ENCODE data around the gene NDUFS5. TPM values are rescaled to one million over a fixed set of nuclear protein-coding genes. Genes with fewer than 3 reads are reported as not detected.
"Not testable (repeated sequence)": the region's sequence is repeated elsewhere in the genome, so short reads cannot be mapped to it uniquely, and the experiment has no call there.

The NDUFS5 gene
- total RNA-seq, 1 experiment from 2014 or later, result 1,210 TPM

DNA sequence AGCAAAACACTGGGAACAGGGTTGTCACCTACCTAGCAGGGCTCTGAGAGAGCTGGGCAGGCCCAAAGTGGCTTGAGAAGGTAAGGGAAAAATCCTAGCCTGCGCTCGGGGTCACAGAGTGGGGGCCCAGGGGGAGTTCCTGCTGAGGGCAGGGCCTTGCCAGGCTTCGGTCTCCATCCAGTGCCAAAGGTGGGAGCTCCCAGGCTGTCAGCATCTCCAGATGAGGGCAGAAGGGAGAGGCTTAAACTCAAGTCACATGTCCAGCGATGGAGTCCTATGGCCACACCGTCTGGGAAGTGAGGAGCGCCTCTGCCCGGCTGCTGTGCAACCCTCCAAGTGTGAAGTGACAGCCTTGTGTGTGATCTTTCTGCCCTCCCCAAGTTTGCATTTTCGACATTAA lies 11.2 kb upstream of the NDUFS5 start:
- DNase-seq (ENCODE audit: low spot score), result not testable (repeated sequence)

DNA sequence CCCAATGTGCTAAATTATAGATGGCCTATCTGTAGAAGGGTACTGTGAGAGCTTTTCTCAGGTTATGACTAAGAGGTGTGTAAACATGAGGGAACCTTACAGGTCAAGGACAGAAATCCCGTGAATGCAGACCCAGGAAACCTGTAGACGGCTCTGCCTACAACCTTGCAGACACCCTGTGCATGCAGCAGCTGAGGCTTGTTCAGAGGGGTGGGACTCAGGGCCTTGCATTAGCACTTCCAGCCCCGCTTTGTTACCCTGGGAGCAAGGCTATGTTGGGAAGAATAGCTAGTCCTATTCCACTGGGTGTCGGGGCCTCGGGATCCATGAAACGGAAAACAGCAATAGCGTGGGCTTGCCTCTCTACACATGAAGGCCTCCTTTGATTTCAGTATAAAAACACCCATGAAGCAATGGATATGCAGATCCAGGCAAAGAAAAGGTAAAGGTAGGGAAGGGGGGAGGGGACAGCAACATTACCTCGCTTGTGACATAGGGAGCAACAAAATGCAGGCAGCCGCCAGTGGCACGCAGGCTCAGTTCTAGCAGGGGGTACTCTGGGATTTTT lies 9.5 kb upstream of the NDUFS5 start:
- no peak for DNase-seq (ENCODE audit: low spot score)

DNA sequence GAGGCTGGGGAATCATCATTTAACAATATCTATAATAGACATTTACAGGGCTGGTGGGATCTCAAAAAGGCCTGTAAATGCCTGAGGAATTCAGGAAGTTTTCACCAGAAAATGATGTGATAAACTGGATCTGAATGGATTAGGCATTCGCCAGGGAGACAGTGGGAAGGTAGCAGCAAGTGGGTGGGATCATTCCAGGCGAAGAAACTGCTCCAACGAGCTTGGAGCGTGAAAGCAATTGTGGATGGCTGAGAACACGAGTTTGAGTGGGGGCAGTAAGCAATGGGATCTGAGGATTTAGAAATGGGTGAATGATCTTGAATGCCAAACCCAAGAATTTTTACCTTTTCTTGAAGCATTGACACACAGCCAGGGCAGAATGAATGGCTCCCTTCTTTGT lies 8.9 kb upstream of the NDUFS5 start:
- no peak for DNase-seq (ENCODE audit: low spot score)

DNA sequence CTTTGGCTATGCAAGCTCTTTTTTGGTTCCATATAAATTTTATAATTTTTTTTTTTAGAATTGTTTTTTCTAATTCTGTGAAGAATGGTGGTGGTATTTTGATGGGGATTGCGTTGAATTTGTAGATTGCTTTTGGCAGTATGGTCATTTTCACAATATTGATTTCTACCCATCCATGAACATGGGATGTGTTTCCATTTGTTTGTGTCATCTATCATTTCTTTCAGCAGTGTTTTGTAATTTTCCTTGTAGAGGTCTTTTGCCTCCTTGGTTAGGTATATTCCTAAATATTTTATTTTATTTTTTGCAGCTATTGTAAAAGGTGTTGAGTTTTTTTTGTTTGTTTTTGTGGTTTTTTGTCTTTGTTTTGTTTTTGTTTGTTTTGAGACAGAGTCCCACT lies 5.7 kb upstream of the NDUFS5 start:
- not testable (repeated sequence) for DNase-seq (ENCODE audit: low spot score)

DNA sequence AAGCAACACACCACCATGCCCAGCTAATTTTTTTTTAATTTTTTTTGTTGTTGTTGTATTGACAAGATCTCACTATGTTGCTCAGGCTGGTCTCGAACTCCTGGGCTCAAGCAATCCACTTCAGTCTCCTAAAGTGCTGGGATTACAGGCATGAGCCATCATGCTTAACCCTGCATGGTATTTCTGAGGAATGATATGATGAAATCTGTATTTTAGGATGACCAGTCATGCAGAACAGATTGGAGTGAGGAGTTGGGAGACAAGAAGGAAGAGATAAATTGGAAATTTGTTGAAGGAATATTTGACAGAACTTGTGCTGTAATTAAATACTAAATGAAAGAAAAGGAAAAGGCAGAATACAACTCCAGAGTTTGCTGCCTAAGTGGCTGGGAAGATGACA lies 4.7 kb upstream of the NDUFS5 start:
- DNase-seq (ENCODE audit: low spot score), result no peak

DNA sequence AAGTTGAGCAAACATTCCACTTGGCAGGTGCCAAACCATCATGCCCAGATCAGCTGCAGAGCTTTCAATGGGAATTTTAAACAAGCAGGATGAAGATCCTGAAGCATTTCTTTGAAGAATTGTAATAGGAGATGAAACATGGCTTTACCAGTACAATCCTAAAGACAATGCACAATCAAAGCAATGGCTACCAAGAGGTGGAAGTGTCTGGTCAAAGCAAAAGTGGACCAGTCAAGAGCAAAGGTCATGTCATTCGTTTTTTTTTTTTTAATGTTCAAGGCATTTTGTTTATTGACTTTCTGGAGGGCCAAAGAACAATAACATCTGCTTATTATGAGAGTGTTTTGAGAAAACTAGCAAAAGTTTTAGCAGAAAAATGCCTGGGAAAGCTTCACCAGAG lies 3.0 kb upstream of the NDUFS5 start:
- DNase-seq (ENCODE audit: low spot score), result no peak

DNA sequence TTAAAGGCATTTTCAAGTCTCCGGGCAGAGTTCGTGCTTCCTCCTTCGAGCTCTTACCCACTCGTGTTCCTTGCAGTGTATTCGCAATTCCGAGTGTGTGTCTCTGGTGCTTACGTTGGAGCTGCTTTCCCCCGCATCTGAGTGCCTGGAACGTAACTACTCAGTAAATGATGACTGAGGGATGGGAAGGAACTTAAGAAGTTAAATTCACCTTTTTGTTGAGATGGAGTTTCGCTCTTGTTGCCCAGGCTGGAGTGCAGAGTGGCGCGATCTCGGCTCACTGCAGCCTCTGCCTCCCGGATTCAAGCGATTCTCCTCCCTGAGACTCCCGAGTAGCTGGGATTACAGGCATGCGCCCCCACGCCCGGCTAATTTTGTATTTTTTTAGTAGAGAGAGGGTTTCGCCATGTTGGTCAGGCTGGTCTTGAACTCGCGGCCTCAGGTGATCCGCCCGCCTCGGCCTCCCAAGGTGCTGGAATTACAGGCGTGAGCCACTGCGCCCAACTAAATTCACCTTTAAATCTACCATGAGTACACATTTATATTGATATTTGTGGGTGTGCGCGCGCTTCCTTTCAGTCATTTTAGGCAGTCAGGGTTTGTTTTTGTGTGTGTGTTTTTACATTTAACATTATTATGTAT lies 837 bp downstream of the NDUFS5 start:
- DNase-seq (ENCODE audit: low spot score), result no peak

DNA sequence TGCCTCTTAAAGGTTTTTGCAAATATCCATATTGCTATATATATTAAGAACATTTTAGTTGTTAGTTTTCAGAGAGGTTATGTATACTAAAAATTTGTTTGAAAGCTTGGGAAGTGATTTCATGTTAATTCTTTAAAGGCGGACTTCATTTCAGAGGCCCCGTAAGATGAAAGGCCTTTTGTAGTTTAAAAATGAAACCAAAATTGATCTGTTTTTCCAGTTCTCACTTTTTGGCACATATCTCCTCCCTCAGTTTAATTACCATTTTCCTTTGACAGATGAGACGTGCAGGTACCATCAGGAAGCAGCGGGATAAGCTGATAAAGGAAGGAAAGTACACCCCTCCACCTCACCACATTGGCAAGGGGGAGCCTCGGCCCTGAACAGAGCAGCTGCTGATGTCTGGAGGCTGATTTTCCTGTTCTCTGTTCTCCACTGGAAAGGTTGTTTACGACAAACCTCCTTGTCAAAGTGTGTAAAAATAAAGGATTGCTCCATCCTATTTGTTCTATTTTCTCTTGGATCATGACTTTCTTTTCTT lies 8.0 kb downstream of the NDUFS5 start:
- no peak for DNase-seq (ENCODE audit: low spot score)

DNA sequence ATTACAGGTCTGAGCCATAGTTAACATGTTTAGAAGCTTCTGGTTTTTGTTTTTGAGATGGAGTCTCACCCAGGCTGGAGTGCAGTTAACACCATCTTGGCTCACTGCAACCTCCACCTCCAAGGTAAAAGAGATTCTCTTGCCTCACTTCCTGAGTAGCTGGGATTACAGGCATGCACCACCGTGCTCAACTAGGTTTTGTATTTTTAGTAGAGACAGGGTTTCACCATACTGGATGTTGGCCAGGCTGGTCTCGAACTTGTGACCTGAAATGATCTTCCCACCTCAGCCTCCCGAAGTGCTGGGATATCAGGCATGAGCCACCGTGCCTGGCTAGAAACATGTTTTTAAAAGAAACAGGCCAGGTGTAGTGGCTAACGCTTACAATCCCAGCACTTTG lies 10.5 kb downstream of the NDUFS5 start:
- DNase-seq (ENCODE audit: low spot score), result no peak

DNA sequence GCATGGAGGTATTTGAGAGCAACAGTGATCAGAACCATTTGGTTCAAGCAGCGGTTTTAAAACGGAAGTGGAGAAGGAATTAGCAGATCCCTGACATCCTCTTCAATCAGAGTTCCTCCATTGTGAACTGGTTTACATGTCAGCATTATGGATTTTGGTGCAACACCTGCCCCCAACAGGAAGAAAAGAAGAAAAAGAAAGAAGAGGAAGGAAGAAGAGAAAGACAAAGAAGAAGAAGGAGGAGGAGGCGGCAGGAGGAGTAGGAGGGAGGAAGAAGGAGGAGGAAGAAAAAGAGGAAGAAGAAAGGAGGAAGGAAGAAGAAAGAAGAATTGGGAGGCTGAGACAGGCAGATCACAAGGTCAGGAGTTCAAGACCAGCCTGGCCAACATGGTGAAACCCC lies 17.4 kb downstream of the NDUFS5 start:
- DNase-seq (ENCODE audit: low spot score), result no peak

DNA sequence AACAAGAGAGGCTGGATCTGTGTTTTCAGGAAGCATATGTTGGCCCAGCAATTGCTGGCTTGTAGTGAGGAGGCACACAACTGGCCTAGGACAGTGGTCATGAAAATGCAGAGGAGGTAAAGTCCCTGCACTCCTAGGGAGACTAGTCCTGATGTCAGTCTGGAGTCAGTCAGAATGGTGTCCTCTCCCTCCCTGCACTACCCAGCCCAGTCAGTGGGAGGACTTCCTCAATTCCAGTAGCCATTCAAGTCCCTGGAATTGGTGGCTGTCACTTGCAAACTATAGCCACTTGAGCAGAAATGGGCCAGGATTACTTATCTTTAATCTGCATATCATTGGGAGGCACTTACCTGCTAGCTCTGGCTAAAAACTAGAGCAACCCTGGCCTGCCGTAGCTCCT lies 18.6 kb downstream of the NDUFS5 start:
- DNase-seq (ENCODE audit: low spot score), result no peak

DNA sequence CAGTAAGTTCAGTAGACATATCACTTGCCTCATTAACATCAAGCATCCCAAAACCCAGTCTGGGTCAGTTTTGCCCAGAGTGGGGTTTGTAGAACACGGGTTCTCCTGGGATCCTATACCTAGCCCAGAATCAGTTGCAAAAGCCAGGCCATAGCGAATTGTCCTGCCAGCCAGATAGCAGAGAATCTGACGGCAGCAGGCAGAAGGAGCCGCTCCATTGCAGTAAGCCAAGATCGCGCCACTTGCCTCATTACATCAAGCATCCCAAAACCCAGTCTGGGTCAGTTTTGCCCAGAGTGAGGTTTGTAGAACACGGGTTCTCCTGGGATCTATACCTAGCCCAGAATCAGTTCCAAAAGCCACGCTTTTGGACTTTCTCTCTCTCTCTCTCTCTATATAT lies 19.1 kb downstream of the NDUFS5 start:
- DNase-seq (ENCODE audit: low spot score), result no peak

DNA sequence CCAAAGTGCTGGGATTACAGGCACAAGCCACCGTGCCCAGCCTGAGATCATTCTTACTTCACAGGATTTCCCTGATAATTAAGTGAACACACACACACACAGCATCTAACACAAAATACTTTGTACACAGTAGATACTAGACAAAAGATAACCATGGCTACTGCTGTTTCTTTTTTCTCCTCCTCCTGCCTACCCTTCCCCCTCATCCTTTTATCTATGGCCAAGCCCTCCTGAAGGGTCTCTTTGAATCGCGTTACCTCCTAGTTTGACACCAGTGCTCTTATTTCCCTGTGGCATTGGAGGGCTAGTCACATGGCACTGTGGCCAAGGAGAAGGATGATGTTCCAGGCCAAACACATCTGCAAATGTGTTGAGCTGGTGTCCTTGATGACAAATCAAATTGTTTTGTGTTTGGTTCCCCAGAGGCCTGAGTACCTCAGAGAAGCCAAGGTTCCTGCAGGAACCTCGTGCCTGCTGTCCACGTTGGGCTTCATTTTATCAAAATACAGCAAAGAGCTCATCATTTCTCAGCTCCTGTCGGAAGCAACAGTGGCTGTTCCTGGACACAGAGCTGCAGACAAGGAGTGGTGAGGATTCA lies 20.6 kb downstream of the NDUFS5 start:
- DNase-seq (ENCODE audit: low spot score), result no peak

DNA sequence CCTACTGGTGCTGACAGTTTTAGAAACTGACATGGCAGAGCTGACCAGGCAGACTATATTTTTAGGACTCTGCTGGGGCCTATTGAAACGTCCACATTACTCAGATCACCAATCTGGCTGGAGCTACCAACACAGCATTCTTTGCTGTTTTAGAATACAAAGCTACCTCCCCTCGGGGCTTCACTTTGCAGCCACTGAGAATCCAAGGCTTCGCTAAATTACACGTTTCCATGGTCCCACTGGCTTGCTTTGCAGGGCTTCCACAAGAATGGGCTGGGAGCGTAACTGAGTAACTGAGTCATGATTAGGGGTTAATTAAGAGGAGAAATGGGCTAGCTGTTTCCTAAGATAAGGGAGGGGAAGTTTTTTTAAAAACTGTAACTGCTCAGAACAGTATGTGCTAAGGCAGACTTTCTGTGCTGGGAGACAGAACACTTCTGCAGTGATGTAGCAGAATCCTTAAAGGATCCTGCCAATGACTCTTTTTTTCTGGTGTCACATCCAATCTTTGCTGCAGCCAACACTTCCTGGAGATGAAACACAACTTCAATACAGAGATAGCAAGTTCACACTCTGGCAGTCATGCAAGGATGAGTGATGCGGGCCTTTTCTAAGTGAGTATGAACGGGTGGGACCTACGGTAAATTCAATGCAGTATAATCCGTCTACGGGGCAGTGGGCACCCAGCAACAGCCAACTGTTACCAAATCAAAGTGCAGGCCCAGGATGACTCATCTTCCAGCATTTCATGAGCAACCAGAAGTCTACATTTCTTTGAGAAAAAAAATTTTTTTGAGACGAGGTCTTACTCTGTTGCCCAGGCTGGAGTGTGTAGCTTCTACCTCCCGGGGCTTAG lies 21.5 kb downstream of the NDUFS5 start:
- peak; percentile 84 for DNase-seq (ENCODE audit: low spot score)

DNA sequence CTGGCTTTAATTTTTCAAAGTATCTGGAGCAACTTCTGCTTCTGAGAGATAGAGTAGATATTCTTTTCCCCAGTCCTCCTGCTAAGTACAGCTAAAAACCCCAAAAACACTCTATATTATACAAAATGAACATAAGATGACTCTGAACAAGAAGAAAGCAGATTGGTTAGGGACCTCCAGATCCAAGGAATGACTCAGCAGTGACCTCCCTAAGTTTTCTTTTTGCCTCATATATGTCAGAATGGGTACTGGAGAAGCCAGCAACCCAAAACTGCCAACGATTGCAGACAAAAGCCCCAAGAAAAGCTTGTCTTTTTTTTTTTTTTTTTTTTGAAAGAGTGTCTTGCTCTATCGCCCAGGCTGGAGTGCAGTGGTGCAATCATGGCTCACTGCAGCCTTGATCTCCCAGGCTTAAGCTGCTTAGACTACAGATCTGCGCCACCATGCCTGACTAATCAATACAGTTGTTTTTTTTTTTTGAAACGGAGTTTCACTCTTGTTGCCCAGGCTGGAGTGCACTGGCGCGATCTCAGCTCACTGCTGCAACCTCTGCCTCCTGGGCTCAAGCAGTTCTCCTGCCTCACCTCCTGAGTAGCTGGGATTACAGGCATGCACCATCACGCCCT lies 22.7 kb downstream of the NDUFS5 start:
- no peak for DNase-seq (ENCODE audit: low spot score)

DNA sequence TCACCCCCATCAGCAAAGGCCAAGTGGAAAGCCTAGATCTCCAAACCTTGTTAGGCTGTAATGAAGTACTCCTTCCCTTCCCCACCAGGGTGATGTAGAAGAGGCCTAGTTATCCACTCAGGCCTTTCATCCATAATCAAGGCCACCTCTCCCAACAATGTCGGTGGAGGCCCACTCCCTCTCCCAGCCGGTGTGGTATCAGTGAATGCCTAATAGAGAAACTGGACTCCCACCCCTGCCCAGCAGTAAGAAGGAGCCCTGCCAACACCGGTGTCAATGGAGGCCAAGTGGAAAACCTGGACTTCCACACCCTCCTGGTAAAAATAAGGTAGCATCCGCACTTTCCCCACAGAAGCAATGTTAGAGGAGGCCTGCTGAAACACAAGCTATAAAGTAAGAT lies 23.9 kb downstream of the NDUFS5 start:
- no peak for DNase-seq (ENCODE audit: low spot score)

DNA sequence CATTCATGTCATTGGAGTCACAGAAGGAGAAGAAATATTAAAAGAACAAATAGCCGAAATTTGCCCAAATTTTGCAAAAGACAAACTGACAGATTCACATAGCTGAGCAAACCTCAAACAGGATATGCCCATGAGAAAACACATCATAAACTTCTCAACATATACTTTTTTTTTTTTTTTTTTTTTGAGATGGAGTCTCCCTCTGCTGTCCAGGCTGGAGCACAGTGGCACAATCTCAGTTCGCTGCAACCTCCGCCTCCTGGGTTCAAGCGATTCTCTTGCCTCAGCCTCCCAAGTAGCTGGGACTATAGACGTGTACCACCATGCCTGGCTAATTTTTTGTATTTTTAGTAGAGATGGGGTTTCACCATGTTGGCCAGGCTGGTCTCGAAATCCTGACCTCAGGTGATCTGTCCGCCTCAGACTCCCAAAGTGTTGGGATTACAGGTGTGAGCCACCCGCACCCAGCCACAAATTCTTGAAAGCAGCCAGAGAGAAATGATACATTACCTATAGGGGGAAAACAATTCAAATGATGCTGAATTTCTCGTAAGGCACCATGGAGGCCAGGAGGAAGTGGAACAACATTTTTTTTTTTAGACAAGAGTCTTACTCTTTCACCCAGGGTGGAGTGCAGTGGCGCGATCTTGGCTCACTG lies 25.2 kb downstream of the NDUFS5 start:
- not testable (repeated sequence) for DNase-seq (ENCODE audit: low spot score)

DNA sequence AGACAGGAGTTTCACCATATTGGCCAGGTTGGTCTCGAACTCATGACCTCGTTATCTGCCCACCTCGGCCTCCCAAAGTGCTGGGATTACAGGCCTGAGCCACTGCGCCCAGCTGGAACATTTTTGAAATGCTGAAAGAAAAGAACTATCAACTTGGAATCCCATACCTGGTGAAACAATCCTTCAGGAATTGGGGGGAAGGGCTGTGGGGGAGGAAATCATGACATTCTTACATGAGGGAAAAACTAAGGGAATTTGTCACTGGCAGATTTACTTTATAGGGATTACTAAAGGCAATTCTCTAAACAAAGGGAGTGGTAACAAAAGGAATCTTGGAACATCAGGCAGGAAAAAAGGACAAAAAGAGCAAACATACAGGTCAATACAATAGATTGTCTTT lies 25.8 kb downstream of the NDUFS5 start:
- DNase-seq (ENCODE audit: low spot score), result no peak

DNA sequence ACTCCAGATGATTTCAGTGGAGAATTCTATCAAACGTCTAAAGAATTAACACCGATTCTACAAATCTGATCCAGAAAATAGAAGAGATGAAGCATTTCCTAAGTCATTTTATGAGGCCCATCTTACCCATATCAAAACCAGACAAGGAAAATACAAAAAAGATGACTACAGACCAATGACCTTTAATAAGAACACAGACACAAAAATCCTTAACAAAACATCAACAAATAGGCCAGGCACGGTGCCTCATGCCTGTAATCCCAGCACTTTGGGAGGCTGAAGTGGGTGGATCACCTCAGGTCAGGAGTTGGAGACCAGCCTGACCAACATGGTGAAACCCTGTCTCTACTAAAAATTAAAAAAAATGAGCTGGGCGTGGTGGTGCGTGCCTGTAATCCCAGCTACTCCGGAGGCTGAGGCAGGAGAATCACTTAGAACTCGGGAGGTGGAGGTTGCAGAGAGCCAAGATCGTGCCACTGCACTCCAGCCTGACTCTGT lies 29.1 kb downstream of the NDUFS5 start:
- not testable (repeated sequence) for DNase-seq (ENCODE audit: low spot score)

DNA sequence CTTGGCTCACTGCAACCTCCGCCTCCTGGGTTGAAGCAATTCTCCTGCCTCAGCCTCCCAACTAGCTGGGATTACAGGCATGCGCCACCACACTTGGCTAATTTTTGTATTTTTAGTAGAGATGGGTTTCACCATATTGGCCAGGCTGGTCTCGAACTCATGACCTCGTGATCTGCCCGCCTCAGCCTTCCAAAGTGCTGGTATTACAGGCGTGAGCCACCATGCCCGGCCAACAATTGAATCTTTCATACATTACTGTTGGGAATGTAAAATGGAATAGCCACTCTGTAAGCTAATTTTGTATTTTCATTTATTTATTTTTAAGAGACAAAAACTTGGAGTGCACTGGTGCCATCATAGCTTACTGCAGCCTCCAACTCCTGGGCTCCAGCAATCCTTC lies 35.4 kb downstream of the NDUFS5 start:
- DNase-seq (ENCODE audit: low spot score), result not testable (repeated sequence)

DNA sequence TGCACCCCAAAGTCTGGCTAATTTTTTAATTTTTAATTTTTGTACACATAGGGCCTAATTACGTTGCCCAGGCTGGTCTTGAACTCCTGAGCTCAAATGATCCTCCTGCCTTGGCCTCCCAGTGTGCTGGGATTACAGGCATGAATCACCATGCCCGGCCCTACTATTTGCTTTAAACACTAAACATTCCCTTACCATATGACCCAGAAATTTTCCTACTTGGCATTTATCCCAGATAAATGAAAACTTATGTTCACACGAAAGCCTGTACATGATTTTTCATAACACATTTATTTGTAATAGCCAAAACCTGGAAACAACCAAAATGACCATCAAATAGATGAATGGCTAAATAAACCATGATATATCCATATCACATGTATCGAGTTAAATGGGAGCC lies 35.8 kb downstream of the NDUFS5 start:
- DNase-seq (ENCODE audit: low spot score), result no peak
